Eye (tissue), 1 donor: ENCODE measurements around the gene KLHDC4.
"Not testable (repeated sequence)": the region's sequence is repeated elsewhere in the genome, so short reads cannot be mapped to it uniquely, and the experiment has no call there.

Source experiments
- DNase-seq: peaks from one replicate; pipeline ENCODE4 v3.0.0-alpha.2; 2015

KLHDC4 gene

GRCh38 chr16:87787451-87788091 lies 21.8 kb upstream of the KLHDC4 start:
- not testable (repeated sequence) for DNase-seq

GRCh38 chr16:87784812-87785211 lies 19.0 kb upstream of the KLHDC4 start:
- peak; percentile 39 for DNase-seq

- DNase-seq: no peak
These were observed 16.2 kb upstream of the KLHDC4 start for GRCh38 chr16:87782033-87782432.

- no peak for DNase-seq
These were observed 14.7 kb upstream of the KLHDC4 start for GRCh38 chr16:87780385-87780989.

GRCh38 chr16:87778830-87779579 lies 13.2 kb upstream of the KLHDC4 start:
- peak; percentile 95 for DNase-seq

- peak; percentile 12 for DNase-seq
These were observed 12.7 kb upstream of the KLHDC4 start for GRCh38 chr16:87778476-87778829.

GRCh38 chr16:87773836-87774235 lies 8.1 kb upstream of the KLHDC4 start:
- not testable (repeated sequence) for DNase-seq

- not testable (repeated sequence) for DNase-seq
These were observed 1.7 kb upstream of the KLHDC4 start for GRCh38 chr16:87767456-87767855.

GRCh38 chr16:87766485-87766797 lies 655 bp upstream of the KLHDC4 start:
- DNase-seq: no peak

GRCh38 chr16:87765473-87765775 lies 362 bp downstream of the KLHDC4 start:
- DNase-seq: no peak

GRCh38 chr16:87764600-87765472 lies 950 bp downstream of the KLHDC4 start:
- no peak for DNase-seq

GRCh38 chr16:87762620-87763019 lies 3.2 kb downstream of the KLHDC4 start:
- no peak for DNase-seq

GRCh38 chr16:87762071-87762571 lies 3.7 kb downstream of the KLHDC4 start:
- no peak for DNase-seq

GRCh38 chr16:87761060-87761459 lies 4.7 kb downstream of the KLHDC4 start:
- no peak for DNase-seq

GRCh38 chr16:87757841-87758426 lies 7.9 kb downstream of the KLHDC4 start:
- no peak for DNase-seq

GRCh38 chr16:87754535-87754934 lies 11.3 kb downstream of the KLHDC4 start:
- DNase-seq: no peak

GRCh38 chr16:87747626-87748414 lies 18.0 kb downstream of the KLHDC4 start:
- DNase-seq: peak; percentile 55

GRCh38 chr16:87746178-87746577 lies 19.6 kb downstream of the KLHDC4 start:
- DNase-seq: no peak

GRCh38 chr16:87744750-87745514 lies 20.9 kb downstream of the KLHDC4 start:
- no peak for DNase-seq

GRCh38 chr16:87742781-87743490 lies 22.9 kb downstream of the KLHDC4 start:
- DNase-seq: no peak
